ENCODE measurements around the gene IER5. TPM values are rescaled to one million over a fixed set of nuclear protein-coding genes. Genes with fewer than 3 reads are reported as not detected.
A peak's percentile ranks its signal among the peaks of the same experiment; 100 is the strongest.

The IER5 gene
- total RNA-seq, 6 donors from 2014 or later = 15.0 to 43.6 (median 26.1) TPM

DNA sequence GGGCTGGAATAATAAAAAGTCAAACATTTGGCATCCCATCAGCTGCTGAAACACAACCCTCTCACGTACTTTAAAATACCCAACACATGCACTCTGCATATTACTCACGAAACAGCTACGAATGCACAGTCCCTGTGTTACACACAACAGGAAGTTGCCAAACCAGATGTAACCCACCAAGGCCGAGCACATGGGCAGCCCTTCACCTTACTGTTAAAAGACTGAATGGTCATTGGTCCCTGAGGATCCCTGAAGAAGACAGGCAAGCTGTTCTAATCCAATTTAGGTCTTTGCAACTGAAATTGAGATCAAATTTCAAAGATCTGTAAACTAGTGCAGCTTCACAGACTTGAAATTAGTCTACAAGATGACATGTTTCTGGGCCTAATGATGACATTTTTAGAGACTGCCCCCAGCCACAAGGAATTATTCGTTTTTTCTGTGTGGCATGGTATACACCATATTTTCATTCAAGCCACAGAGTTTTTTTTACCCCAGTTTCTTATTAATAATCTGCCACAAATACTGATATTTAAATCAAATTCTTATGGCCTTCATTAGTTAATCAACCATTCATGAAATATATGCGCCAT is 25.6 kb upstream of the IER5 start:
- DNase-seq = peak in 1 of 2 donors; percentile 35
- Histone ChIP-seq H3K27me3 (no peaks in the 10 kb centered on the region), H3K27ac (peak overlapping the region in 3 of 4 donors; percentile 64 to 71 (median 69)), H3K4me1 (peaks cover 3 to 15% (median 6%) of the 10 kb centered on the region in 4 donors), H3K36me3 (peaks cover 0 to 4% (median 0%) of the 10 kb centered on the region in 4 donors), H3K4me3 (no peak overlapping the region), H3K9me3 (peaks cover 0 to 5% (median 0%) of the 10 kb centered on the region in 4 donors)
- peak in 1 of 2 donors; percentile 71 for ATAC-seq (ENCODE audit: low FRiP score in 2 of 2)
- peak in 1 of 2 donors; percentile 14 for TF ChIP-seq POLR2AphosphoS5 (IDR thresholded peaks at IDR 0.05)
- TF ChIP-seq, protein P1, sequence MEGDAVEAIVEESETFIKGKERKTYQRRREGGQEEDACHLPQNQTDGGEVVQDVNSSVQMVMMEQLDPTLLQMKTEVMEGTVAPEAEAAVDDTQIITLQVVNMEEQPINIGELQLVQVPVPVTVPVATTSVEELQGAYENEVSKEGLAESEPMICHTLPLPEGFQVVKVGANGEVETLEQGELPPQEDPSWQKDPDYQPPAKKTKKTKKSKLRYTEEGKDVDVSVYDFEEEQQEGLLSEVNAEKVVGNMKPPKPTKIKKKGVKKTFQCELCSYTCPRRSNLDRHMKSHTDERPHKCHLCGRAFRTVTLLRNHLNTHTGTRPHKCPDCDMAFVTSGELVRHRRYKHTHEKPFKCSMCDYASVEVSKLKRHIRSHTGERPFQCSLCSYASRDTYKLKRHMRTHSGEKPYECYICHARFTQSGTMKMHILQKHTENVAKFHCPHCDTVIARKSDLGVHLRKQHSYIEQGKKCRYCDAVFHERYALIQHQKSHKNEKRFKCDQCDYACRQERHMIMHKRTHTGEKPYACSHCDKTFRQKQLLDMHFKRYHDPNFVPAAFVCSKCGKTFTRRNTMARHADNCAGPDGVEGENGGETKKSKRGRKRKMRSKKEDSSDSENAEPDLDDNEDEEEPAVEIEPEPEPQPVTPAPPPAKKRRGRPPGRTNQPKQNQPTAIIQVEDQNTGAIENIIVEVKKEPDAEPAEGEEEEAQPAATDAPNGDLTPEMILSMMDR (IDR thresholded peaks at IDR 0.05) = no peak
- 53 to 70% methylated on average over 6 of the region's 6 CpGs for WGBS, 2 donors

DNA sequence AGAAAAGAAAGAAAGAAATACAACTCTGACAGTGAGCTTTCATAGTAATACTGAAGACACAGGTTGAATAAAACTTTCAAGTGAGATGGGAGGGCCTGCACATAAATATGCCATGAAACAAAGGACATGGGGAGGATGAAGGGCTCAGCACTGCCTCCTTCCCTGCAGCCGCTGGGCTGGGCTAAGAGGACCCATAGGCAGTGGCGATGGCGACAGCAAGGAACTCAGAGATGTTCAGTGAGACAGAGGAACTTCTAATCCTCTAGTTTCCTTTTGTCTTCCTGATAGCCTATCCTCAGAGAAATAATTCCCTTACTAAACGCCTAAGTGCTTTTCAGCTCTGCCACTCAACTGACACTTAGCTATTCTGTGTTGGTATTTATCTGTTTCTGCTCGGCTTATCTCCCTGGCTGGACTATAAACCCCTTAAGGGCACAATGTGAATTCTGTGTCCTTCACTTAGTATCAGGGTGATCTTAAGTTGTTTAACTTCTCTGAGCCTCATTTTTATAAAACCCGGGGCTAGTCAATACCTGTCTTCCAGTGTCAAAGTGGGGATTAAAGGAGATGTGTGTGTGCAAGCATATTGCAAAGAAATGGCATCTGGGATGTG is 24.4 kb upstream of the IER5 start:
- no peaks in the 10 kb centered on the region for H3K27me3 ChIP-seq
- peaks cover 0 to 5% (median 0%) of the 10 kb centered on the region in 4 donors for H3K9me3 ChIP-seq
- DNase-seq (peak in 1 of 2 donors; percentile 34), ATAC-seq (ENCODE audit: low FRiP score in 2 of 2) (no peak)
- H3K4me3 ChIP-seq = no peak overlapping the region
- peaks cover 3 to 15% (median 6%) of the 10 kb centered on the region in 4 donors for H3K4me1 ChIP-seq
- WGBS, 2 donors = 51 to 59% methylated on average over 6 of the region's 6 CpGs
- no peak for TF ChIP-seq POLR2AphosphoS5 (IDR thresholded peaks at IDR 0.05)
- TF ChIP-seq POLR2A (IDR thresholded peaks at IDR 0.05) = no peak
- TF ChIP-seq EP300 (IDR thresholded peaks at IDR 0.05) = no peak
- TF ChIP-seq, protein P1 (IDR thresholded peaks at IDR 0.05) = no peak
- no peak overlapping the region for H3K27ac ChIP-seq
- no peaks in the 10 kb centered on the region for H3K36me3 ChIP-seq

DNA sequence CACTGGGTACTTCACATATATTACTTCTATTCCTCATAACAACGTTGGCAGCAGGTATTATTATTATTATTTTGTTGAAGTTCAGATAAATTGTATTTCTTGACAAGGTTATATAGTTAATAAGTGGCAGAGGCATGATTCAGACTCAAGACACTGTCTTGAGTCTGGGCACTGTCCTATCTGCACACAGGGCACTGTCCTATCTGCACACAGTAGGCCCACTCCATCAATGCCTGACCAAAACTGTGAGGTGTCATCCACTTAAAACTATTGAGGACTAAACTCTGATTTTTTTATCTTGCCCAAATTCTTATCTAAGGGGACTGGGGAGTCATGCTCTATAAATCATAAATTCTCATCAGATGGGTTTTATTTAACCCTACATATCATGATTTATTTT is 23.8 kb upstream of the IER5 start:
- DNase-seq = no peak
- Histone ChIP-seq H3K36me3 (no peaks in the 10 kb centered on the region), H3K27ac (no peak overlapping the region), H3K4me3 (no peak overlapping the region), H3K4me1 (peaks cover 3 to 15% (median 6%) of the 10 kb centered on the region in 4 donors), H3K27me3 (no peaks in the 10 kb centered on the region), H3K9me3 (no peaks in the 10 kb centered on the region)
- WGBS, 2 donors = 76 to 90% methylated on average over 1 of the region's 1 CpG
- TF ChIP-seq, protein P1 (IDR thresholded peaks at IDR 0.05) = no peak
- TF ChIP-seq POLR2AphosphoS5 (IDR thresholded peaks at IDR 0.05) (no peak), POLR2A (IDR thresholded peaks at IDR 0.05) (no peak), EP300 (IDR thresholded peaks at IDR 0.05) (no peak)
- ATAC-seq (ENCODE audit: low FRiP score in 2 of 2) = no peak

DNA sequence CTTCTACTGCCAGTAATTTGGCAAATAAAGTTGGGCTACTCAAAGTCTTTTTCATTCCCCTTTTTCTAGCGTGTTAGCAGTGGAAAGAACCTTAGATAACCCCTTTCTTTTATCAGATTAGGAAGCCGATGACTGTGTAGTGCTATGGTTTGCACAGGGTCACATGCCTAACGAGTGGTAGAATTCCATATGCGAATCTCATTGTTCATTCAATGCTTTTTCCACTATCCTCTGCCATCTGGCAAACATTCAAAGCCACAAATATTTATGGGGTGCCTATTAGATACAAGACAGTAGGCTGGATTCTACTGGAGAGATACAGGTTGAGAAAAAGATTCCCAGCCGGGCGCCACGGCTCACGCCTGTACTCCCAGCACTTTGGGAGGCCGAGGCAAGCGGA is 14.9 kb upstream of the IER5 start:
- ATAC-seq (ENCODE audit: low FRiP score in 2 of 2) (no peak), DNase-seq (no peak)
- WGBS, 2 donors = 76 to 79% methylated on average over 10 of the region's 10 CpGs
- Histone ChIP-seq H3K36me3 (no peaks in the 10 kb centered on the region), H3K27me3 (no peaks in the 10 kb centered on the region), H3K4me3 (no peak overlapping the region), H3K9me3 (no peaks in the 10 kb centered on the region), H3K4me1 (no peaks in the 10 kb centered on the region), H3K27ac (no peak overlapping the region)
- TF ChIP-seq EP300 (IDR thresholded peaks at IDR 0.05) (no peak), POLR2A (IDR thresholded peaks at IDR 0.05) (no peak), POLR2AphosphoS5 (IDR thresholded peaks at IDR 0.05) (no peak)
- TF ChIP-seq, protein P1 (IDR thresholded peaks at IDR 0.05) = no peak
